ENCODE data around the gene MAST1. TPM values are rescaled to one million over a fixed set of nuclear protein-coding genes. Genes with fewer than 3 reads are reported as not detected.

MAST1 gene
- total and polyA plus RNA-seq, 2 experiments from 2014 or later = 0.20 to 0.54 TPM

GRCh38 chr19:12918253-12918652 lies 79.9 kb downstream of the MAST1 start:
- H2AFZ ChIP-seq = no peak overlapping the region
- H3K27ac ChIP-seq = no peak overlapping the region

GRCh38 chr19:12921047-12921446 lies 82.7 kb downstream of the MAST1 start:
- Histone ChIP-seq H3K36me3 (replicated peaks; ENCODE audit: insufficient read depth, low read depth) (no peaks in the 10 kb centered on the region), H3K27me3 (no peaks in the 10 kb centered on the region), H4K20me1 (ENCODE audit: insufficient read depth, poor library complexity, severe bottlenecking) (no peaks in the 10 kb centered on the region), H3K9me2 (replicated peaks; ENCODE audit: insufficient read depth) (no peaks in the 10 kb centered on the region), H3K4me2 (no peak overlapping the region), H2AFZ (no peak overlapping the region), H3K79me2 (no peaks in the 10 kb centered on the region), H3K4me1 (ENCODE audit: insufficient read depth) (no peaks in the 10 kb centered on the region), H3K9me3 (ENCODE audit: low read depth) (no peaks in the 10 kb centered on the region), H3K4me3 (no peak overlapping the region), H3K27ac (no peak overlapping the region)
- TF ChIP-seq EZH2phosphoT487 (IDR thresholded peaks at IDR 0.05; ENCODE audit: low read depth, severe bottlenecking, unreplicated experiment) (no peak), EZH2 (IDR thresholded peaks at IDR 0.05; ENCODE audit: borderline replicate concordance) (no peak), CTCF (IDR thresholded peaks at IDR 0.05; ENCODE audit: poor library complexity) (no peak)
- no peak for DNase-seq (ENCODE audit: low spot score)
- WGBS (ENCODE audit: low lambda C conversion rate, missing lambda C conversion rate) = 77% methylated on average over 3 of the region's 3 CpGs

More at GRCh38 chr19:12918253-12918652, 79.9 kb downstream of the MAST1 start:
- no peaks in the 10 kb centered on the region for H3K79me2 ChIP-seq
- no peak for TF ChIP-seq CTCF (IDR thresholded peaks at IDR 0.05; ENCODE audit: poor library complexity)
- TF ChIP-seq EZH2 (IDR thresholded peaks at IDR 0.05; ENCODE audit: borderline replicate concordance) = no peak
- TF ChIP-seq EZH2phosphoT487 (IDR thresholded peaks at IDR 0.05; ENCODE audit: low read depth, severe bottlenecking, unreplicated experiment) = no peak
- DNase-seq (ENCODE audit: low spot score) = no peak
- H3K4me3 ChIP-seq = no peak overlapping the region
- H3K4me1 ChIP-seq (ENCODE audit: insufficient read depth) = peaks cover 10% of the 10 kb centered on the region
- 96% methylated on average over 14 of the region's 14 CpGs for WGBS (ENCODE audit: low lambda C conversion rate, missing lambda C conversion rate)
- no peak overlapping the region for H3K4me2 ChIP-seq
- H3K36me3 ChIP-seq (replicated peaks; ENCODE audit: insufficient read depth, low read depth) = no peaks in the 10 kb centered on the region
- H3K27me3 ChIP-seq = no peaks in the 10 kb centered on the region
- H3K9me2 ChIP-seq (replicated peaks; ENCODE audit: insufficient read depth) = no peaks in the 10 kb centered on the region
- H3K9me3 ChIP-seq (ENCODE audit: low read depth) = no peaks in the 10 kb centered on the region
- no peaks in the 10 kb centered on the region for H4K20me1 ChIP-seq (ENCODE audit: insufficient read depth, poor library complexity, severe bottlenecking)

GRCh38 chr19:12922959-12923358 lies 84.6 kb downstream of the MAST1 start:
- TF ChIP-seq EZH2 (IDR thresholded peaks at IDR 0.05; ENCODE audit: borderline replicate concordance) (no peak), EZH2phosphoT487 (IDR thresholded peaks at IDR 0.05; ENCODE audit: low read depth, severe bottlenecking, unreplicated experiment) (no peak), CTCF (IDR thresholded peaks at IDR 0.05; ENCODE audit: poor library complexity) (no peak)
- H3K4me3 ChIP-seq = no peak overlapping the region
- no peaks in the 10 kb centered on the region for H4K20me1 ChIP-seq (ENCODE audit: insufficient read depth, poor library complexity, severe bottlenecking)
- H3K4me1 ChIP-seq (ENCODE audit: insufficient read depth) = no peaks in the 10 kb centered on the region
- no peaks in the 10 kb centered on the region for H3K36me3 ChIP-seq (replicated peaks; ENCODE audit: insufficient read depth, low read depth)
- no peaks in the 10 kb centered on the region for H3K79me2 ChIP-seq
- no peaks in the 10 kb centered on the region for H3K9me3 ChIP-seq (ENCODE audit: low read depth)
- H2AFZ ChIP-seq = no peak overlapping the region
- WGBS (ENCODE audit: low lambda C conversion rate, missing lambda C conversion rate) = 96% methylated on average over 4 of the region's 4 CpGs
- no peak overlapping the region for H3K27ac ChIP-seq
- H3K9me2 ChIP-seq (replicated peaks; ENCODE audit: insufficient read depth) = no peaks in the 10 kb centered on the region
- H3K4me2 ChIP-seq = no peak overlapping the region
- H3K27me3 ChIP-seq = no peaks in the 10 kb centered on the region
- no peak for DNase-seq (ENCODE audit: low spot score)

Small RNA genes within 50 kb of the gene (microRNA-seq; reads per million reads assigned to microRNA genes)
- gene MIR5695 (not detected), gene MIR6794 (not detected)

Small RNA genes within 50 kb of the gene (small RNA-seq; reads per million reads assigned to genes)
- gene MIR5695 (0.16 reads per million), gene MIR6794 (not detected)

Other genes with a start within 250 kb of the MAST1 start
- gene ZNF490, start 227.7 kb upstream of the MAST1 start, total RNA-seq = 7.8 and 8.1 TPM in 2 replicates
- 1.8 and 2.3 TPM in 2 replicates for gene ZNF490, start 227.7 kb upstream of the MAST1 start, polyA plus RNA-seq
- 16.1 and 16.2 TPM in 2 replicates for gene ZNF791, start 227.6 kb upstream of the MAST1 start, total RNA-seq
- 11.5 and 16.6 TPM in 2 replicates for gene ZNF791, start 227.6 kb upstream of the MAST1 start, polyA plus RNA-seq
- gene MAN2B1, start 171.8 kb upstream of the MAST1 start, total RNA-seq = 67.2 and 68.8 TPM in 2 replicates
- gene MAN2B1, start 171.8 kb upstream of the MAST1 start, polyA plus RNA-seq = 77.1 and 81.9 TPM in 2 replicates
- gene WDR83, start 171.7 kb upstream of the MAST1 start, total RNA-seq = 9.1 and 12.2 TPM in 2 replicates
- gene WDR83, start 171.7 kb upstream of the MAST1 start, polyA plus RNA-seq = 19.5 and 21.5 TPM in 2 replicates
- 62.6 and 71.7 TPM in 2 replicates for gene DHPS, start 156.6 kb upstream of the MAST1 start, total RNA-seq
- gene DHPS, start 156.6 kb upstream of the MAST1 start, polyA plus RNA-seq = 63.1 and 84.7 TPM in 2 replicates
- not detected in 2 replicates for gene GNG14, start 150.5 kb upstream of the MAST1 start, total RNA-seq
- gene GNG14, start 150.5 kb upstream of the MAST1 start, polyA plus RNA-seq = not detected in 2 replicates
- gene FBXW9, start 141.9 kb upstream of the MAST1 start, total RNA-seq = 8.1 and 10.9 TPM in 2 replicates
- 9.1 and 11.1 TPM in 2 replicates for gene FBXW9, start 141.9 kb upstream of the MAST1 start, polyA plus RNA-seq
- 41.4 and 65.2 TPM in 2 replicates for gene TNPO2, start 114.6 kb upstream of the MAST1 start, total RNA-seq
- 11.7 and 16.0 TPM in 2 replicates for gene TNPO2, start 114.6 kb upstream of the MAST1 start, polyA plus RNA-seq
- gene TRIR, start 103.8 kb upstream of the MAST1 start, total RNA-seq = 243 and 268 TPM in 2 replicates
- gene TRIR, start 103.8 kb upstream of the MAST1 start, polyA plus RNA-seq = 246 and 259 TPM in 2 replicates
- gene GET3, start 101.0 kb upstream of the MAST1 start, total RNA-seq = 52.3 and 79.6 TPM in 2 replicates
- 85.4 and 108 TPM in 2 replicates for gene GET3, start 101.0 kb upstream of the MAST1 start, polyA plus RNA-seq
- gene BEST2, start 86.7 kb upstream of the MAST1 start, total RNA-seq = not detected in 2 replicates
- gene BEST2, start 86.7 kb upstream of the MAST1 start, polyA plus RNA-seq = not detected in 2 replicates
- gene HOOK2, start 63.0 kb upstream of the MAST1 start, total RNA-seq = 44.3 and 70.5 TPM in 2 replicates
- gene HOOK2, start 63.0 kb upstream of the MAST1 start, polyA plus RNA-seq = 113 and 128 TPM in 2 replicates
- 343 and 399 TPM in 2 replicates for gene JUNB, start 47.0 kb upstream of the MAST1 start, total RNA-seq
- gene JUNB, start 47.0 kb upstream of the MAST1 start, polyA plus RNA-seq = 539 and 633 TPM in 2 replicates
- gene PRDX2, start 36.7 kb upstream of the MAST1 start, total RNA-seq = 497 and 589 TPM in 2 replicates
- 581 and 582 TPM in 2 replicates for gene PRDX2, start 36.7 kb upstream of the MAST1 start, polyA plus RNA-seq
- gene THSD8, start 36.4 kb upstream of the MAST1 start, total RNA-seq = not detected in 2 replicates
- 5.1 and 5.7 TPM in 2 replicates for gene THSD8, start 36.4 kb upstream of the MAST1 start, polyA plus RNA-seq
- 8.3 and 9.3 TPM in 2 replicates for gene RNASEH2A, start 31.9 kb upstream of the MAST1 start, total RNA-seq
- gene RNASEH2A, start 31.9 kb upstream of the MAST1 start, polyA plus RNA-seq = 20.4 and 25.7 TPM in 2 replicates
- gene RTBDN, start 3.9 kb upstream of the MAST1 start, total RNA-seq = 0.32 TPM in 1 of 2 replicates, not detected in the other
- gene RTBDN, start 3.9 kb upstream of the MAST1 start, polyA plus RNA-seq = 0.36 TPM in 1 of 2 replicates, not detected in the other
- gene DNASE2, start 42.9 kb downstream of the MAST1 start, total RNA-seq = 25.7 and 31.5 TPM in 2 replicates
- 41.3 and 41.9 TPM in 2 replicates for gene DNASE2, start 42.9 kb downstream of the MAST1 start, polyA plus RNA-seq
- gene KLF1, start 48.7 kb downstream of the MAST1 start, total RNA-seq = 0.37 TPM in 1 of 2 replicates, not detected in the other
- gene KLF1, start 48.7 kb downstream of the MAST1 start, polyA plus RNA-seq = not detected in 2 replicates
- 31.7 and 34.2 TPM in 2 replicates for gene GCDH, start 52.6 kb downstream of the MAST1 start, total RNA-seq
- 23.4 and 30.7 TPM in 2 replicates for gene GCDH, start 52.6 kb downstream of the MAST1 start, polyA plus RNA-seq
- 0.67 TPM in 1 of 2 replicates, not detected in the other for gene SYCE2, start 80.8 kb downstream of the MAST1 start, total RNA-seq
- gene SYCE2, start 80.8 kb downstream of the MAST1 start, polyA plus RNA-seq = 0.77 TPM in 1 of 2 replicates, not detected in the other
- gene FARSA, start 95.2 kb downstream of the MAST1 start, total RNA-seq = 36.2 and 45.6 TPM in 2 replicates
- 86.5 and 95.3 TPM in 2 replicates for gene FARSA, start 95.2 kb downstream of the MAST1 start, polyA plus RNA-seq
- gene CALR, start 100.1 kb downstream of the MAST1 start, total RNA-seq = 1,414 and 1,442 TPM in 2 replicates
- gene CALR, start 100.1 kb downstream of the MAST1 start, polyA plus RNA-seq = 915 and 922 TPM in 2 replicates
- gene RAD23A, start 107.3 kb downstream of the MAST1 start, total RNA-seq = 64.5 and 65.8 TPM in 2 replicates
- 130 and 140 TPM in 2 replicates for gene RAD23A, start 107.3 kb downstream of the MAST1 start, polyA plus RNA-seq
- 21.0 and 27.2 TPM in 2 replicates for gene GADD45GIP1, start 118.7 kb downstream of the MAST1 start, total RNA-seq
- gene GADD45GIP1, start 118.7 kb downstream of the MAST1 start, polyA plus RNA-seq = 106 and 109 TPM in 2 replicates
- 0.17 TPM in 1 of 2 replicates, not detected in the other for gene DAND5, start 131.1 kb downstream of the MAST1 start, total RNA-seq
- gene DAND5, start 131.1 kb downstream of the MAST1 start, polyA plus RNA-seq = not detected in 2 replicates
- 3.8 and 12.8 TPM in 2 replicates for gene NFIX, start 157.0 kb downstream of the MAST1 start, total RNA-seq
- gene NFIX, start 157.0 kb downstream of the MAST1 start, polyA plus RNA-seq = 6.3 and 10.2 TPM in 2 replicates

Data from hepatocyte (in vitro differentiated cells).